IMR-90 (cell line): Measurements from ENCODE around the gene PRSS22.

Source experiments
- CEBPB ChIP-seq: IDR thresholded peaks from 2 replicates; pipeline ENCODE4 v1.6.1; 2012; ENCODE audit warnings: low read depth, low read length, improper control_type of control experiment
- MAFK ChIP-seq: IDR thresholded peaks from 2 replicates; pipeline ENCODE4 v1.6.1; 2012; ENCODE audit warnings: low read depth, low read length, improper control_type of control experiment
- MXI1 ChIP-seq: IDR thresholded peaks from 2 replicates; pipeline ENCODE4 v1.6.1; 2012; ENCODE audit warnings: low read depth, mild to moderate bottlenecking, low read length, moderate library complexity, borderline replicate concordance
- POLR2A ChIP-seq: IDR thresholded peaks from 2 replicates; pipeline ENCODE4 v1.6.1; 2012; ENCODE audit warnings: mild to moderate bottlenecking, low read depth, low read length
- RAD21 ChIP-seq: IDR thresholded peaks from 2 replicates; pipeline ENCODE4 v1.6.1; 2012; ENCODE audit warnings: low read length, improper control_type of control experiment
- RCOR1 ChIP-seq: IDR thresholded peaks from 2 replicates; pipeline ENCODE4 v1.6.1; 2012; ENCODE audit warnings: mild to moderate bottlenecking, low read length, improper control_type of control experiment; ENCODE audit not compliant: insufficient replicate concordance
- RFX5 ChIP-seq: IDR thresholded peaks from 2 replicates; pipeline ENCODE4 v1.8.0; 2012; ENCODE audit warnings: low read depth, mild to moderate bottlenecking, low read length, moderate library complexity
- SMC3 ChIP-seq: fragments of 150-350 bp; IDR thresholded peaks from 2 replicates; pipeline ENCODE4 v1.6.1; 2016; ENCODE audit warnings: low read depth, mild to moderate bottlenecking, antibody characterized with exemption, low read length, moderate library complexity
- TF ChIP-seq, protein P1 (sequence below): conservative IDR thresholded peaks from 2 replicates; pipeline ENCODE4 v1.5.1; 2012; ENCODE audit warnings: mild to moderate bottlenecking, low read depth, low read length, improper control_type of control experiment

- TF ChIP-seq, protein P1, sequence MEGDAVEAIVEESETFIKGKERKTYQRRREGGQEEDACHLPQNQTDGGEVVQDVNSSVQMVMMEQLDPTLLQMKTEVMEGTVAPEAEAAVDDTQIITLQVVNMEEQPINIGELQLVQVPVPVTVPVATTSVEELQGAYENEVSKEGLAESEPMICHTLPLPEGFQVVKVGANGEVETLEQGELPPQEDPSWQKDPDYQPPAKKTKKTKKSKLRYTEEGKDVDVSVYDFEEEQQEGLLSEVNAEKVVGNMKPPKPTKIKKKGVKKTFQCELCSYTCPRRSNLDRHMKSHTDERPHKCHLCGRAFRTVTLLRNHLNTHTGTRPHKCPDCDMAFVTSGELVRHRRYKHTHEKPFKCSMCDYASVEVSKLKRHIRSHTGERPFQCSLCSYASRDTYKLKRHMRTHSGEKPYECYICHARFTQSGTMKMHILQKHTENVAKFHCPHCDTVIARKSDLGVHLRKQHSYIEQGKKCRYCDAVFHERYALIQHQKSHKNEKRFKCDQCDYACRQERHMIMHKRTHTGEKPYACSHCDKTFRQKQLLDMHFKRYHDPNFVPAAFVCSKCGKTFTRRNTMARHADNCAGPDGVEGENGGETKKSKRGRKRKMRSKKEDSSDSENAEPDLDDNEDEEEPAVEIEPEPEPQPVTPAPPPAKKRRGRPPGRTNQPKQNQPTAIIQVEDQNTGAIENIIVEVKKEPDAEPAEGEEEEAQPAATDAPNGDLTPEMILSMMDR, result no peak
- TF ChIP-seq RAD21, result no peak
- no peak for TF ChIP-seq POLR2A
- TF ChIP-seq CEBPB, result no peak
- TF ChIP-seq SMC3, result no peak
- TF ChIP-seq RCOR1, result no peak
- no peak for TF ChIP-seq RFX5
- TF ChIP-seq MAFK, result no peak
- no peak for TF ChIP-seq MXI1
These were observed 12.9 kb downstream of the PRSS22 start for GRCh38 chr16:2845116-2845515.
